Stimulated activated CD8-positive, alpha-beta memory T cell treated with anti-CD3 and anti-CD28 coated beads, Interleukin-2, amount 100 ng/mL, for 1 hour (primary cell): Measurements from ENCODE around the gene ATP6V1G3.
"Not testable (repeated sequence)": the region's sequence is repeated elsewhere in the genome, so short reads cannot be mapped to it uniquely, and the experiment has no call there.

Experiments used
- DNase-seq, 2 donors: peaks; one replicate each; pipeline ENCODE4 v3.0.0-alpha.2; 2020; ENCODE audit warnings: low read depth in 2 of 2

Gene ATP6V1G3

GRCh38 chr1:198542632-198543031, 2.2 kb upstream of the ATP6V1G3 start:
- DNase-seq = no peak

DNA sequence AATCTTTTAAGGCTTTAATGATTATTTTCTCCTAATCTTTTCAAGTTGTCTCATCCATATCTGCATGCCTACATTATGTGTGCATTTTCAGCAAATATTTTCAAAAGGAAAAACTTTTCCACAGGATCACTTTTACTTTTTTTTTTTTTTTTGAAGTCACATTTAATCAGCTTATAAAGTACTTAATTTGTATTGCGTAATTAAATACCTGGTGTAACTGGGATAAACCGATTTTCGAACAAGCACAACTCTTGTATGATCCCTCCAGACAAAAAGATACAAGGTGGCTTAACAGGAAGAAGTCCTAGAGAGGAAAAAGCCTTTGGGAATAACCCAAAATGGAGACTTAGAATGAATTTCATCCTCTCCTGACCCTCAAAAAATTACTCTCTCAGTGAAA, 1.3 kb upstream of the ATP6V1G3 start:
- no peak for DNase-seq

DNA sequence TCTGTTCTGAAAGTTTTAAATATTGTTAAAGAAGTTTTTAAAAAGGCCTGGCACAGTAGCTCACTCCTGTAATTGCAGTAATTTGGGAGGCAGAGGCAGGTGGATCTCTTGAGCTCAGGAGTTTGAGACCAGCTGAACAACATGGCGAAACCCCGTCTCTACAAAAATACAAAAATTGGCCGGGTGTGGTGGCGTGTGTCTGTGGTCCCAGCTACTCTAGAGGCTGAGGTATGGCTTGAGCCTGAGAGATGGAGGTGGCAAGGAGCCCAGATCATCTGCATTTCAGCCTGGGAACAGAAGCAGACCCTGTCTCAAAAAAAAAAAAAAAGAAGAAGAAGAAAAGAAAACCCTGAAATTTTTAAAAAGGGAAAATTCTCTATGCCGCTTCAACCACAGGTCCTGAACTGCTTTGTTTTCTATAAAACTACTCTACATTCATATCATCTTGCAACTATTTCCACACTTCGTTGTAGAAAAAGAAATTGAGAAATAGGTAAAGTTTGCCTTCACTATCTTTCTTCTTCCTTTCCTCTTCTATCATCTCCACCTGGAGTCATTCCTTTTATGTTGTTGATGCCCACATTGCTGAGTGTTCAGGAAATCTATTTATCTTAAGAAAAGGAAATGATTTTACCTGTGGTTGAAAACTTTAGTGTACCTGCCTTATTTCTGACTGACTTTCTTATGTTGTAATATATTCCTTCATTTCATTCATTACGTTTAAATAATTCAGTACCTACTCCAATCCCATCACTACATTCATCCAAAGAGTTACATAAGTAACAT, 1.7 kb downstream of the ATP6V1G3 start:
- no peak for DNase-seq

GRCh38 chr1:198535631-198536030, 4.8 kb downstream of the ATP6V1G3 start:
- DNase-seq = no peak

- DNase-seq = no peak
These were observed 5.7 kb downstream of the ATP6V1G3 start for GRCh38 chr1:198534548-198535418.

DNA sequence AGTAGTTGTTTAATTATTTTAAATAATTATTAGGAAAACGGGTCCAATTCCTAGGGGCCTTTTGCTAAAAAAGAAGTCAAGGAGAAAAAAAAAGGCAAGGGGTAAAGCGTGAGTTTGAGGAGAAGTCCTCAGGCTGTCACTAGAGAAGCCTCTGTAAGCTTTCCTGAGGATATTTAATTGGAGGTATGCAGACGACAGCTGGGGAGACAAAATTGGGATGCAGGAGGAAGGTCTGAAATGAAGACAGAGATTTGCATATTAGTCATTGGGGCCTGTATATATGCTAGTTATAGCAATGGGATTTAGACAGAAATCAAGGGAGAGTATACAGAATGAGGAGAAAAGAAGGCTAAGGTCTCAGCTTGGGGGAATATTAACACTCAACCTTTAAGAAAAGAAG, 8.6 kb downstream of the ATP6V1G3 start:
- no peak for DNase-seq

- DNase-seq = no peak
These were observed 9.5 kb downstream of the ATP6V1G3 start for GRCh38 chr1:198530953-198531352.

GRCh38 chr1:198529414-198529813, 11.1 kb downstream of the ATP6V1G3 start:
- no peak for DNase-seq

DNA sequence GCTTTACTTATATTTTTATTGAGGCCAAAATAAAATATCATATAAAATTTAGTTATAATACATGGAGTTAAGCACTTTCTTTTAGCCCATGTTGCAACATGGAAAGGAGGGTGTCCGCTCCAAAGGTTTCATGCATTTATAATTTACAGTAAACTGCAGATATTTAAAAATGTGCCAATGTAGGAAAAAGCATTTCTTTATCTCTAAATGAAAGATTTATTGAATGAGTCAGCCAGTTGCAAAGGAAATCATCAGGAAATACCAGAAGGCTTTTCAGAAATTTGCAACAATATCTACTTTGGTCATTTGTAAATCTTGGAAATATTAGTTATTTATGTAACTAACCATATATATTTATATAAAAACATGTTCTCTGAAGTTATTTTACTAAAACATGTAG, 12.1 kb downstream of the ATP6V1G3 start:
- no peak for DNase-seq

- DNase-seq = no peak
These were observed 15.9 kb downstream of the ATP6V1G3 start for GRCh38 chr1:198524556-198524955.

DNA sequence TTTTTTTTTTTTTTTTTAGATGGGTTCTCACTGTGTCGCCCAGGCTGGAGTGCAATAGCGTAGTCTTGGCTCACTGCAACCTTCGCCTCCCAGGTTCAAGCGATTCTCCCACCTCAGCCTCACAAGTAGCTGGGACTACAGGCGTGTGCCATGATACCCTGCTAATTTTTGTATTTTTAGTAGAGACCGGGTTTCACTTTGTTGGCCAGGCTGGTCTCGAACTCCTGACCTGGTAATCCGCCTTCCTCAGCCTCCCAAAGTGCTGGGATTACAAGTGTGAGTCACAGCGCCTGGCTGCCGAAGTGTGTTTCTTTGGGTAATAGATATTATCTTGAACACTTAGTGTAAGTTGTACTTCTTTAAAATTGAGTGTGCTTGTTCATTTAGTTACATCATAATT, 16.4 kb downstream of the ATP6V1G3 start:
- DNase-seq = not testable (repeated sequence)

DNA sequence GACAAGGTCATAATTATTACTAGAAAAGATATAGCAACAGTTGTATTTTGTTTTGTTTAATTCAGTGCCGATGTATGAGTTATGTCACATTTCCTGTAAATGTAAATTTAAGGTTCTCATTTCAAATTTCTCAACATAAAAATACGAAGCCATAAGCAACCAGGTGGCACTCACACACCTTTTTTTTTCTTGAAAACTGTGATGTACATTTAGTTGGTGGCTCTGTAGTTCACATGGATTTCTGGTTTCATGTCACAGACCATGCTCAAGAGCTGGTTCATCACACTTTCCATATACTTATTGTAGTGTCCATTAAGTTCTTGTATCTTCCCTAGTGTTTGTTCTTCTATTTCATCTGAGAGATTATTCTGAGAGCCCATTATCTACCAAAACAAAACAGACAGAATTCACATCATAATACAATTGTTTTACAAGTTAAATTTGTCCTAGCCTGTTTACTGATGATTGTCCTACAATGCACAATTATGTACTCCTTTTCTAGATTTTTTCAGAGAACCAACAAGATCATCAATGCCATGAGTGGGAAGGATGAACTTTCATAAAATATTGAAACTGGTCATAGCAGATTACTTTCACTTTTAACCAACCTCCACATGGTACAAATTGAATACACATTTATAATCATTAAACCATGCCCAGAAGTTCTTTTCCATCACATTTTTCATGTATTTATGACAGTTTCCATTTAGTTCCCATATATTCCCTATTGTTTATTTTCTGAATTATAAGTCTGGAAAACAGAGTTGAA, 17.1 kb downstream of the ATP6V1G3 start:
- DNase-seq = no peak

GRCh38 chr1:198520524-198521254, 19.8 kb downstream of the ATP6V1G3 start:
- DNase-seq = no peak

- DNase-seq = no peak
These were observed 20.6 kb downstream of the ATP6V1G3 start for GRCh38 chr1:198519639-198520501.

- no peak for DNase-seq
These were observed 22.8 kb downstream of the ATP6V1G3 start for GRCh38 chr1:198517623-198518199.

- DNase-seq = no peak
These were observed 40.4 kb downstream of the ATP6V1G3 start for GRCh38 chr1:198500096-198500495.

DNA sequence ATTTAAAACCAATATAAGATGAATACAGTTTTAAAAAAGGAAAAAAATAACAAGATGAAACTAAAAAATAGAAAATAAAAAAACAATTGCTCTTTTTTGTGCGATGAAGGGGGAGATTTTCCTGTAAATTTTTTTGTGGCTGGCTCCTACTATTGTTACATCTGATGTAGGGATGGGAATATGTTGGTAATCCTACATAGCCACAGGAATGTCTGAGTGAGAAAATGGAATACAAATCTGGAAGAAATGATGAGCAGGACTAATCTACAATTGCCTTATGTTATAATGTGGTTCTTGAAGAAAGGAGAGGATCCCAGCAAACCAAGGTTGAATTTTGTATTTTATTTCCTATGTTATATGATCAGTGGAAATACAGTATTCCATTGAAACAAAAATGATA, 40.9 kb downstream of the ATP6V1G3 start:
- no peak for DNase-seq

DNA sequence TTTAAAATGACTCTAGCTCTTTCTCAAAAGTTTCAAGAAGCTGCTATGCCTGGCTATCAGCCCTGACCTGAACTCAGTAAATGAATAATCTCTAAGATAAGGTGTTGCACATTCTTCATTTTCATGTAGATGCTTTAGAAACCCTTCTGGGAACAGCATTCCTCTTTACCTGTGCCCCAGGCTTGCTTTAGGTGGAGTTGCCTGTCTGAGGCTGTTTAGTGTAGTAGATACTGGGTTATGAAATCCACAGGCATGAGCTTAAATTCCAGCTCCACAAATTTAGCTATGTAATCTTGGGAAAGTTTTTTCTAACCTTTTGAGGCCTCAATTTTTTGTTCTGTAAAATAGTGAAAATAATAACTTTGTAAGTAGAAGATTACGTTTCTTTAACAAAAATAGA, 41.6 kb downstream of the ATP6V1G3 start:
- DNase-seq = no peak

DNA sequence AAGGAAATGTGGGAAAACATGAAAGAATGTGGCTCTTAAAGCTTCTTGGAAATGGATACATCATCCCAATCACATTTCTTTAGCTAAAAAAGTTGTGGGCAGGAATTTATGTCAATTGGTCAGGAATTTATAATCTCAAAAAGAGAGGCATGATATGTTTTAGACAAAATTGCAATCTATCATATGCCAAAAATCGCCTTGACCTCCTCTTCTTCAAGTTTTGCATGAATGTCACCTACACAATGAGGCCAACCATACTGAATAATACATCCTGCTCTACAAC, 42.4 kb downstream of the ATP6V1G3 start:
- DNase-seq = no peak

DNA sequence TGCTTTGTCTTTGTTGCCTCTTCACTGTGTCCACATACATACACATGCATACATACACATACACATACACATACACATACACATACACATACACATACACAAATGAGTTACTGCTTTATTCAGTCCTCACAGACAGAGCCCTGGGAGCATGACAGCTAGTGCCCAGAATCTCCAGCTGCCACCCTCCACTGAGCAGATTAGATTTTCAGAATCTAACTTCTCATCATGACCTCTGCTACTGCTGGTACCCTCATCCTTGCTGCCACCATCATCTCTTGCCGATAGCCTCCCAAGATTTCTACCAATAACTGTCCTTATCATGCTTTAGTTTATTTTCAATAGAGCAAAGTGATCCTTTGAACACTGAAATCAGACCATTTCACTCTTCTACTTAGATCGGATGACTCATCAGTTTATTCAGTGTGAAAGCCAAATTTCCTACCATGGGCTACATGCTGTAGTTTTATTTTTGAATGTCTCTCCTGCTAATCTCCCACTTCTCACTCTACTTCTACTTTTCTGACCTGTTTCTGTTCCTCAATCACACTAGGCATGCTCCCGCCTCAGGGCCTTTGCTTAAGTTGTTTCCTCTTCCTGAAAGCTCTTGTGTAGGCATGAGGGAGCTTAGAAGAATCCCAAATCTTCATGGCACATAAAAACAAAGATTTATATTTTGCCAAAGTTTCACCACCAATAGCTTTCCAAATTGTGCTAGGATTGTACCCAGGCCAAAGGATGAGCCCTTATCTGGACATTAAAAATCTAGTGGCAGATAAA, 43.0 kb downstream of the ATP6V1G3 start:
- no peak for DNase-seq
